ENCODE measurements around the gene DYNLT2. TPM values are rescaled to one million over a fixed set of nuclear protein-coding genes. Genes with fewer than 3 reads are reported as not detected.

The DYNLT2 gene
- total and polyA plus RNA-seq, 2 donors (not counting 1 experiment from before 2014, with no cell fraction given), result 0.49 to 0.83 TPM

GRCh38 chr6:169724494-169725124 lies 26.8 kb downstream of the DYNLT2 start, which contains the start of gene PHF10:
TSS of gene PHF10 (minus strand) at chr6:169724500. CDS start at chr6:169723931, 569 bp downstream.
- Histone ChIP-seq H3K27me3 (ENCODE audit: control insufficient read depth, insufficient read depth, low read length) (no peaks in the 10 kb centered on the region), H3K27ac (ENCODE audit: insufficient read depth, low read length) (peak within 1 kb of the TSS; percentile 87), H3K79me2 (ENCODE audit: control insufficient read depth, insufficient read depth, low read length) (peaks cover 24% of the 10 kb centered on the region), H3K4me2 (ENCODE audit: extremely low read depth, insufficient read depth, low read length) (peak within 1 kb of the TSS; percentile 88), H3K36me3 (ENCODE audit: control insufficient read depth, insufficient read depth, low read length) (no peaks in the 10 kb centered on the region), H2AFZ (ENCODE audit: low read length) (peak within 1 kb of the TSS; percentile 66), H3K4me3 (replicated peaks in 1 of 4; ENCODE audit: control extremely low read depth in 1 of 4, insufficient read depth in 1 of 4, low read depth in 3 of 4, low read length in 4 of 4) (peak within 1 kb of the TSS; percentile 50 to 97 (median 67)), H3K9ac (ENCODE audit: insufficient read depth, low read length) (peak within 1 kb of the TSS; percentile 88), H3K9me3 (ENCODE audit: control insufficient read depth, insufficient read depth, low read depth, low read length) (no peaks in the 10 kb centered on the region), H3K4me1 (ENCODE audit: control insufficient read depth, extremely low read depth, insufficient read depth, low read length) (peaks cover 2% of the 10 kb centered on the region), H4K20me1 (ENCODE audit: control insufficient read depth, extremely low read depth, insufficient read depth, low read length) (no peaks in the 10 kb centered on the region)
- DNase-seq (ENCODE audit: low read depth in 2 of 2), result peak; percentile 28 to 47
- TF ChIP-seq CTCF (conservative IDR thresholded peaks at IDR 0.05 in 1 of 2, IDR thresholded peaks at IDR 0.05 in 1 of 2; ENCODE audit: low read depth in 1 of 2, low read length in 2 of 2) (no peak), EZH2 (IDR thresholded peaks at IDR 0.05; ENCODE audit: low read length, missing control alignments) (no peak)

GRCh38 chr6:169723991-169724493 lies 27.3 kb downstream of the DYNLT2 start:
- Histone ChIP-seq H3K9ac (ENCODE audit: insufficient read depth, low read length) (peak overlapping the region; percentile 77), H3K36me3 (ENCODE audit: control insufficient read depth, insufficient read depth, low read length) (no peaks in the 10 kb centered on the region), H3K4me3 (replicated peaks in 1 of 4; ENCODE audit: control extremely low read depth in 1 of 4, insufficient read depth in 1 of 4, low read depth in 3 of 4, low read length in 4 of 4) (peak overlapping the region in 2 of 4 experiments; percentile 21 to 43), H3K27ac (ENCODE audit: insufficient read depth, low read length) (no peak overlapping the region), H3K27me3 (ENCODE audit: control insufficient read depth, insufficient read depth, low read length) (no peaks in the 10 kb centered on the region), H3K9me3 (ENCODE audit: control insufficient read depth, insufficient read depth, low read depth, low read length) (no peaks in the 10 kb centered on the region), H3K4me1 (ENCODE audit: control insufficient read depth, extremely low read depth, insufficient read depth, low read length) (peaks cover 2% of the 10 kb centered on the region), H3K4me2 (ENCODE audit: extremely low read depth, insufficient read depth, low read length) (no peak overlapping the region), H2AFZ (ENCODE audit: low read length) (no peak overlapping the region), H4K20me1 (ENCODE audit: control insufficient read depth, extremely low read depth, insufficient read depth, low read length) (no peaks in the 10 kb centered on the region), H3K79me2 (ENCODE audit: control insufficient read depth, insufficient read depth, low read length) (peaks cover 27% of the 10 kb centered on the region)
- TF ChIP-seq CTCF (conservative IDR thresholded peaks at IDR 0.05 in 1 of 2, IDR thresholded peaks at IDR 0.05 in 1 of 2; ENCODE audit: low read depth in 1 of 2, low read length in 2 of 2), result no peak
- no peak for TF ChIP-seq EZH2 (IDR thresholded peaks at IDR 0.05; ENCODE audit: low read length, missing control alignments)
- peak; percentile 17 to 19 for DNase-seq (ENCODE audit: low read depth in 2 of 2)

GRCh38 chr6:169723200-169723909 lies 28.0 kb downstream of the DYNLT2 start:
- peak overlapping the region; percentile 66 for H2AFZ ChIP-seq (ENCODE audit: low read length)
- TF ChIP-seq CTCF (conservative IDR thresholded peaks at IDR 0.05 in 1 of 2, IDR thresholded peaks at IDR 0.05 in 1 of 2; ENCODE audit: low read depth in 1 of 2, low read length in 2 of 2) (no peak), EZH2 (IDR thresholded peaks at IDR 0.05; ENCODE audit: low read length, missing control alignments) (no peak)

More at GRCh38 chr6:169723200-169723909, 28.0 kb downstream of the DYNLT2 start:
- H3K27ac ChIP-seq (ENCODE audit: insufficient read depth, low read length), result peak overlapping the region; percentile 73
- H3K79me2 ChIP-seq (ENCODE audit: control insufficient read depth, insufficient read depth, low read length), result peaks cover 29% of the 10 kb centered on the region
- H3K4me3 ChIP-seq (replicated peaks in 1 of 4; ENCODE audit: control extremely low read depth in 1 of 4, insufficient read depth in 1 of 4, low read depth in 3 of 4, low read length in 4 of 4), result peak overlapping the region; percentile 31 to 97 (median 58)
- peak overlapping the region; percentile 87 for H3K9ac ChIP-seq (ENCODE audit: insufficient read depth, low read length)
- H3K4me1 ChIP-seq (ENCODE audit: control insufficient read depth, extremely low read depth, insufficient read depth, low read length), result peaks cover 2% of the 10 kb centered on the region
- H4K20me1 ChIP-seq (ENCODE audit: control insufficient read depth, extremely low read depth, insufficient read depth, low read length), result no peaks in the 10 kb centered on the region
- DNase-seq (ENCODE audit: low read depth in 2 of 2), result peak; percentile 66 to 80
- no peaks in the 10 kb centered on the region for H3K27me3 ChIP-seq (ENCODE audit: control insufficient read depth, insufficient read depth, low read length)
- no peaks in the 10 kb centered on the region for H3K9me3 ChIP-seq (ENCODE audit: control insufficient read depth, insufficient read depth, low read depth, low read length)
- H3K4me2 ChIP-seq (ENCODE audit: extremely low read depth, insufficient read depth, low read length), result peak overlapping the region; percentile 78
- no peaks in the 10 kb centered on the region for H3K36me3 ChIP-seq (ENCODE audit: control insufficient read depth, insufficient read depth, low read length)
